A673 (cell line): ENCODE results near the gene EDNRA. TPM values are rescaled to one million over a fixed set of nuclear protein-coding genes. Genes with fewer than 3 reads are reported as not detected.

Experiments used
- BruUV-seq: library from RNA; stranded (reverse); fragments of 400-500 nt; replicated peaks from 2 replicates; lab custom pipeline; 2021; lab: Mats Ljungman, UMichigan
- CTCF ChIA-PET: fragments of 300-600 bp; sonication (Branson Sonifier 250); formaldehyde crosslinking; loops from one replicate; lab custom pipeline; 2022; ENCODE audit warnings: antibody characterized with exemption; lab: Charles Lee
- POLR2A ChIA-PET: fragments of 300-600 bp; sonication (Branson Sonifier 250); formaldehyde crosslinking; loops from one replicate; lab custom pipeline; 2022; ENCODE audit warnings: antibody characterized with exemption; ENCODE audit not compliant: low non-redundant PET; lab: Charles Lee
- DNase-seq: peaks from one replicate; pipeline ENCODE4 v3.0.0-alpha.2; 2015; ENCODE audit warnings: low spot score
- H3K27ac ChIP-seq: fragments of 200-600 bp; sonication (generic); 2 replicates; pipeline ENCODE4 v1.5.1; 2016; ENCODE audit warnings: mixed run types, low read depth, mild to moderate bottlenecking, mixed read lengths, antibody characterized with exemption, low read length; ENCODE audit not compliant: poor library complexity, severe bottlenecking
- H3K27me3 ChIP-seq: fragments of 200-600 bp; sonication (generic); replicated peaks from 2 replicates; pipeline ENCODE4 v1.6.1; 2017; ENCODE audit warnings: mixed run types, low read depth, mild to moderate bottlenecking, mixed read lengths, antibody characterized with exemption, low read length; ENCODE audit not compliant: insufficient read depth, poor library complexity
- H3K36me3 ChIP-seq: fragments of 200-600 bp; sonication (generic); 2 replicates; pipeline ENCODE4 v1.6.1; 2016; ENCODE audit warnings: mixed run types, mild to moderate bottlenecking, mixed read lengths, antibody characterized with exemption, low read length; ENCODE audit not compliant: insufficient read depth, poor library complexity, severe bottlenecking
- H3K4me1 ChIP-seq: fragments of 200-600 bp; sonication (generic); 2 replicates; pipeline ENCODE4 v1.6.1; 2017; ENCODE audit warnings: mixed run types, mild to moderate bottlenecking, mixed read lengths, antibody characterized with exemption, low read length; ENCODE audit not compliant: insufficient read depth, poor library complexity, severe bottlenecking
- H3K4me3 ChIP-seq: fragments of 200-600 bp; sonication (generic); 2 replicates; pipeline ENCODE4 v1.5.1; 2016; ENCODE audit warnings: low read depth, mixed run types, mild to moderate bottlenecking, mixed read lengths, low read length; ENCODE audit not compliant: poor library complexity, severe bottlenecking
- H3K9me3 ChIP-seq: fragments of 200-600 bp; sonication (generic); 2 replicates; pipeline ENCODE4 v1.6.1; 2016; ENCODE audit warnings: mixed run types, low read depth, mild to moderate bottlenecking, mixed read lengths, antibody characterized with exemption, low read length; ENCODE audit not compliant: poor library complexity, severe bottlenecking
- CTCF ChIP-seq: fragments of 300-800, 200-600 bp; sonication (generic); conservative IDR thresholded peaks from 2 replicates; pipeline ENCODE4 v1.5.1; 2017; ENCODE audit warnings: low read depth, mild to moderate bottlenecking, antibody characterized with exemption, low read length, moderate library complexity, mixed read lengths
- EZH2 ChIP-seq: fragments of 200-600 bp; sonication (generic); IDR thresholded peaks from 2 replicates; pipeline ENCODE4 v1.6.1; 2017; ENCODE audit warnings: borderline replicate concordance, low read depth, mild to moderate bottlenecking, mixed read lengths, antibody characterized with exemption, low read length; ENCODE audit not compliant: poor library complexity, severe bottlenecking
- intact Hi-C: fragments of 100-400 bp; cut with micrococcal nuclease; formaldehyde crosslinking; loops from one replicate; pipeline ENCODE4 v1.10.0; 2022; ENCODE audit not compliant: unreplicated experiment
- total RNA-seq: library from RNA; stranded (reverse); gene quantifications from 2 replicates; pipeline ENCODE4 v1.2.3, GENCODE V29; 2021

The EDNRA gene
- total RNA-seq, 1 experiment from 2014 or later, result 23.9 TPM

- TF ChIP-seq CTCF (no peak), EZH2 (no peak)
- H3K9me3 ChIP-seq, result no peaks in the 10 kb centered on the region
- H3K4me3 ChIP-seq, result no peak overlapping the region
- H3K27me3 ChIP-seq, result no peaks in the 10 kb centered on the region
- CTCF ChIA-PET, result no interaction called here
- no peaks in the 10 kb centered on the region for H3K4me1 ChIP-seq
- no peak overlapping the region for H3K27ac ChIP-seq
- H3K36me3 ChIP-seq, result no peaks in the 10 kb centered on the region
- POLR2A ChIA-PET, result no interaction called here
- no peak for DNase-seq
- intact Hi-C loops, result no loop called here
- BruUV-seq, result no TSS peak
These were observed 97.2 kb downstream of the EDNRA start for GRCh38 chr4:147578051-147578476.

GRCh38 chr4:147578593-147578992, 97.7 kb downstream of the EDNRA start:
- ChIA-PET POLR2A (no interaction called here), CTCF (no interaction called here)
- TF ChIP-seq CTCF, result no peak
- no peak for TF ChIP-seq EZH2
- no peak for DNase-seq
- Histone ChIP-seq H3K4me1 (no peaks in the 10 kb centered on the region), H3K27me3 (no peaks in the 10 kb centered on the region), H3K4me3 (no peak overlapping the region), H3K36me3 (no peaks in the 10 kb centered on the region), H3K9me3 (no peaks in the 10 kb centered on the region), H3K27ac (no peak overlapping the region)
- intact Hi-C loops, result no loop called here
- no TSS peak for BruUV-seq

GRCh38 chr4:147580396-147580795, 99.5 kb downstream of the EDNRA start:
- CTCF ChIA-PET, result no interaction called here
- no peaks in the 10 kb centered on the region for H3K4me1 ChIP-seq
- DNase-seq, result no peak
- no peak overlapping the region for H3K27ac ChIP-seq
- TF ChIP-seq CTCF (no peak), EZH2 (no peak)
- intact Hi-C loops, result no loop called here
- POLR2A ChIA-PET, result no interaction called here
- H3K4me3 ChIP-seq, result no peak overlapping the region
- no peaks in the 10 kb centered on the region for H3K27me3 ChIP-seq
- H3K9me3 ChIP-seq, result no peaks in the 10 kb centered on the region
- BruUV-seq, result no TSS peak
- H3K36me3 ChIP-seq, result no peaks in the 10 kb centered on the region
